GM21367 (cell line): ENCODE measurements around the gene LRRC73.

Experiments used
- ATAC-seq: cut with Tn5 transposase; IDR thresholded peaks from one replicate; pipeline ENCODE4 v1.9.1; 2021; ENCODE audit not compliant: unreplicated experiment

The LRRC73 gene

GRCh38 chr6:43493833-43494232 is 16.3 kb downstream of the LRRC73 start:
- no peak for ATAC-seq

- ATAC-seq: no peak
Measured at GRCh38 chr6:43493230-43493629, 16.9 kb downstream of the LRRC73 start.

DNA sequence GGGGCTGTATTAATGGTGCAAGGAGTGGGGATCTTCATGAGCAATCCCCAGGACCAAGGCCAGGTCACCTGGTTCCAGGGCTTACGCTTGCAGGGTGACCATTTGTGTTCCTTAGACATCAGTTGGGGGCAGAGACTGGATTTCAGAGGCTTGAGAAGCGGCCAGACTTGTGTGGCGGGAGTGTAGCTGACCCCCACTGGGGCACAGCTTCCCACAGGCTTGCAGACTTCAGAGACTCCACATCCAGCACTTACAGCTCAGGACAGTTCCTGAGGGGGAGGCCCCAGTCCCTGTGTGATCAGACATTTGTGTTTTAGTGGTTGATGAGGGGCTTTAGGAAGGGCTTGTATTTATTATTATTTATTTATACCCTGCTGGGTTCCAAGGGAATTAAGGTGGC is 17.5 kb downstream of the LRRC73 start:
- ATAC-seq: no peak

GRCh38 chr6:43491750-43492661 is 18.1 kb downstream of the LRRC73 start:
- ATAC-seq: no peak

DNA sequence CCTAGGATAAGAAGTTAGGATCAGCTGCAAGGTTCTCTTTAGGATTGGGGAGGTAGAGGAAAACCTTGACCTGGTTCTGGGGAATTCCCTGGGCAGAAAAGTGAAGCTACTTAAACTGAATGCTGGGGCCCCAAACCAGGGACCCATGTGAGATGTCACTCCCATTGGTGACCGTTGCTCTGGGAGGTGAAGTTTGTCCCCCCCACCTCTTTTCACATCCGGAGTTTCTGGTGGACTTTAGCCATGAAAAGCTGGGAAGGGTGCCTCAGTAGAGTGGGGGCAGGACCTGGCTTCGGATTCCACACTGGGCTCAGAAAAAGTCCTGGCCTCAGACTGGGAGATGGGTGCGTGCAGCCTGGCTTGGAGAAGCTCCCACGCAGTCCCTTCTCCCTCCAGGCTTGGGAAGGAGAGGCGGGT is 19.6 kb downstream of the LRRC73 start:
- ATAC-seq: no peak

GRCh38 chr6:43489277-43490072 is 20.7 kb downstream of the LRRC73 start:
- ATAC-seq: no peak

GRCh38 chr6:43488667-43489276 is 21.4 kb downstream of the LRRC73 start:
- ATAC-seq: no peak

GRCh38 chr6:43481591-43482236 is 28.4 kb downstream of the LRRC73 start:
- ATAC-seq: no peak

- ATAC-seq: no peak
Measured at GRCh38 chr6:43481075-43481474, 29.1 kb downstream of the LRRC73 start.

GRCh38 chr6:43478008-43478372 is 32.2 kb downstream of the LRRC73 start:
- no peak for ATAC-seq

GRCh38 chr6:43477235-43478007 is 32.7 kb downstream of the LRRC73 start, which contains the start of gene TJAP1:
TJAP1 (plus strand) TSS chr6:43477570; CDS start chr6:43499002, 21,432 bp downstream.
- peak; percentile 92 for ATAC-seq

DNA sequence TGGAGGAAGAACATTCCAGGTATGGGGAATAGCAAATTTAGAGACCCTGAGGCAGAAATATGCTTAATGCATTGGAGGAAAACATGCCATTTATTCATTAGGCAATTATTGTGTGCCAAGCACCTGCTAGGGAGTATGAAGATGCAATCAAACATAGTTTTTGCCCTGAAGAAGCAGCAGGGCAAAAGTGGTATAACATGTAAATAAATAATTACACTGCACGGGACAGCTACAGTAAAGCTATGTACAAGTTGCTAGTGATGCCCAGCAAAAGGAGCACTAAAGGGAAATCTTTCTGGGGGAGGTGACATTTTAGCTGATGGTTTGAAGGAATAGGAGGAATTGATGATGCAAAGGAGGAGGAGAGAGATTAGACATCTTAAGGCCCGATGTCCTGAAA is 33.4 kb downstream of the LRRC73 start:
- ATAC-seq: no peak

DNA sequence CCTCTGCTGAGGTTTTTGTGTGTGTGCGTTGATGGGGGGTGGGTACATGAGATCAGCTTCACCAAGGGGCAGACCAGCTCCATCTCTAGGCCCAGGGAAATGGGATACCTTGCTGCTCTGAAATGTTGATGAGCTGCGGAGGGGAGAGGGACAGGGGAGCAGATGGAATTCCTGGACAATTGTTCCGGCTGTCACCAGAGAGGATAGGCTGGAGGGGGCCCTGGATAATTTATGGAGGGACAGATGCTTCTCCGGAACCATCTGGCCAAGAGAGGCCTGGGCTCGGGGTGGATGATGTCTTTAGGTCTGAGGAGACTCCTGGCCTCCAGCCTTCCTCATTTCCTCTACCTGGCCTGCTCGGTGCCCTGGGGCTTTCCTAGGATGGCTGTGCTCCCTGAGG is 34.6 kb downstream of the LRRC73 start:
- no peak for ATAC-seq

- no peak for ATAC-seq
Measured at GRCh38 chr6:43472515-43472914, 37.6 kb downstream of the LRRC73 start.

DNA sequence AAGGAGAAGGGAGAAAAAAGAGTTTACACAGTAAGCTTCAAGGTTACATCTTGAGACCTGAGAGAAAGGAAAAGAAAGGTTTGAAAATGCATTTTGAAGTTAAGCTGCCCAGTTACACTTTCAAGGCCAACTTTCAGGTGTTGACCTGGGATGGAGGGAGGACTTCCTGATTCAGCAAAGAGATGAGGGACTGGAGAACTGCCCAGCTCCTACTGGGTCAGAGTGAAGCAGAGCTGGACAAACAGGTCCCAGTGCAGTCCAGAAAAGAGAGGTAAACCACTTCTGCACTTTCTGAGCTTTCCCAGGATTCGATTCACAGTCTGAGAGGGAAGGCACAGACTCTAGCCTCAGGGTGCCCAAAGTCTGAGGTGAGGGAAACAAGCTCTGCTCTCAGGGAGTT is 38.7 kb downstream of the LRRC73 start:
- ATAC-seq: no peak

GRCh38 chr6:43469947-43470346 is 40.2 kb downstream of the LRRC73 start:
- ATAC-seq: no peak

- ATAC-seq: no peak
Measured at GRCh38 chr6:43468748-43469681, 41.1 kb downstream of the LRRC73 start.

DNA sequence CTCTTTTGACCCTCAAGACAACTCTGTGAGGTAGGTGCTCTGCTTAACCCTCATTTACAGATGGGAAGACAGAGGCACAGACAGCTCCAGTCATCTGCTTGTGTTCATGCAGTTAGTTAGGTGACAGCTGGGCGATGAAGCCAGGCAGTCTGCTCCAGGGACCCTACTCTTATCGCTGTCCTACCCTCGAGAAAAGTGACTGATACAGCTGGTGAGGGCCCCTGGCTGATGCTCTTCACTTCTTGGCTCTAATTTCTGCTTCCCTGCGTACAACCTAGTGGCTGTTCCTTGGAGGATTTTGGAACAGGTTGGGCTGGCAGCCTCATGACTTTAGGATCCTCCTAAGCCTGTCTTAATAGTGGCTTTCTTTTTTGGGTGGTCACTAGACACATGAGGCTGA is 41.9 kb downstream of the LRRC73 start:
- no peak for ATAC-seq

DNA sequence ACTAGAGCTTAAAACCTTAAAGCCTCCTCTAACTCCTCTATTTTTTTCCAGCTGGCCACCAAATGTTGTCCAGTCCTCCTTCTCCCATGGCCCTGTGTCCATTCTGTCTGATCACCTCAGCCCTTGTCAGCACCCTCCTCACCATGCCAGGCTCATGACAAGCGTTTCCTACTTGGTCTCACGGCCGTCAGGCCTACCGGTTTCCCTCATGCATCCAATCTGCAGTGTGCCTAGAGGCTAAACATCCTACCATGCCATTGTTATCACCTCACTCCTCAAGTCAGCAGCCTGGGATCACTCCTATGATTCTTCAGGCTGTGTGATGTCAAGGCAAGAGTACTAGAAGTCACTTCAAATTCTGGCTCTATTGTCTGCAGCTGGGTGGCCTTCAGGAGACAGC is 42.4 kb downstream of the LRRC73 start:
- no peak for ATAC-seq
